ENCODE results near the gene ZNF835.

Gene ZNF835

DNA sequence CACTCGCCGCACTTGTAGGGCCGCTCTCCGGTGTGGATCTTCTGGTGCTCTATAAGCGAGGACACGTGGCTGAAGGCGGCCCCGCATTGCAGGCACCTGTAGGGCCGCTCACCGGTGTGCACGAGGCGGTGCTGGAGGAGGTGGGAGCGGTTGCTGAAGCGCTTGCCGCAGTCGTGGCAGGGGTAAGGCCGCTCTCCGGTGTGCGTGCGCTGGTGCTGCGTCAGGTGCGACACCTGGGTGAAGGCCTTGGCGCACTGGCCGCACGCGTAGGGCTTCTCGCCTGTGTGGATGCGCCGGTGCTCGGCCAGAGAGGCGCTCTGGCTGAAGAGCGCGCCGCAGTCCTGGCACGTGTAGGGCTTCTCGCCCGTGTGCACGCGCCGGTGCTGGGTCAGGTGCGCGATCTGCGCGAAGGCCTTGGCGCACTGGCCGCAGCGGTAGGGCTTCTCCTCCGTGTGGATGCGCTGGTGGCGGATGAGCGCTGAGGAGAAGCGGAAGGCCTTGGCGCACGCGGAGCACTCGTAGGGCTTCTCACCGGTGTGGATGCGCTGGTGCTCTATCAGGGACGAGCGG lies 7.5 kb downstream of the ZNF835 start:
- DNase-seq (ENCODE audit: low read depth in 2 of 2) = no peak

DNA sequence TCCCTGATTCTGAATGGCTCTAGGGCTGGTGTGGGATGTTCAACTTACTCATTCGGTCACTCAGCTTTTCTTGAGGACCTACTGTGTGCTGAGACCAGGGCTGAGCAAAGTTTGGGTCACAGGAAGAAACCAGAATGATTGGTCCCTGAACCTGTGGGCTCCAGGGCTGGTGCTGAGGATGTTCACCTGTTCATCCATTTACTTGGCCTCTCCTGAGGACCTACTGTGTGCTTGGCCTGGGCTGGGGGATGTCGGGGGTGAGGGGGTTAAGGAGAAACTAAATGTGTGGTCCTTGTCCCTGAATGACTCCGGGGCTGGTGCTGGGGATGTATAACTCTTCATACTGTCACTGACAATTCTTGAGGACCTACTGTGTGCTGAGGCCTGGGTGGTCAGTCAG lies 10.3 kb downstream of the ZNF835 start:
- DNase-seq (ENCODE audit: low read depth in 2 of 2) = no peak

DNA sequence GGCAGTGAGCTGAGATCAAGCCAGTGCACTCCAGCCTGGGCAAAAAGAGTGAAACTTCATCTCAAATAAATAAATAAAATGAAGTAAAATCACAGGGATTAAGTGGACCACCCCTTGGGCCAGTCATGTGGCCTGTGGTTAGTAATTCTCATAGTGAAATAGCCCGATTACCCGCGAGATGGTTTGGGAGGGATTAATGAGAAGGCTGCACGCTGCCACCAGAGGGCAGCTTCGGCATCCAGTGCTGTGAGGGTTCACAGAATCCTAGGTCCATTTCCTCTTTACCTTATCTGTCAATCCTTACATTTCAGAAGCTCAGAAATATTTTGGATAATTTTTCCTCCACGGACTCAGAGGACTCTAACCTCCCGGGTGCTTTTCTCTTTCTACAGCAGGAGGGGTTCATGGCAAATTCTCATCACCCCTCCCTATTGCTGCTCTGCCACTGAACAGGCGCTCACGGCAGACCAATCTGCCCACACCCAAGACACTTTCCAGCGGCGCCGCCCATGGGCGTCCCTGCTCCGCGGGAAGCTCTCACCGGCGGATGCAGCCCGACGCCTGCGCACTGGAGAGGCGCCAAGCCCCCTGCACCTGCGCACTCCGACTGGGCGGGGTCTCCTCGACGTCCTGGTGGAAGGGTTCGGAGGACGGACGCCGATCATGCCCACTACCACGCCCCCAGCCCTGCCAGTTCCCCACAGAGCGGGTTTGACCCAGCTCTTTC lies 11.0 kb downstream of the ZNF835 start:
- DNase-seq (ENCODE audit: low read depth in 2 of 2) = no peak

DNA sequence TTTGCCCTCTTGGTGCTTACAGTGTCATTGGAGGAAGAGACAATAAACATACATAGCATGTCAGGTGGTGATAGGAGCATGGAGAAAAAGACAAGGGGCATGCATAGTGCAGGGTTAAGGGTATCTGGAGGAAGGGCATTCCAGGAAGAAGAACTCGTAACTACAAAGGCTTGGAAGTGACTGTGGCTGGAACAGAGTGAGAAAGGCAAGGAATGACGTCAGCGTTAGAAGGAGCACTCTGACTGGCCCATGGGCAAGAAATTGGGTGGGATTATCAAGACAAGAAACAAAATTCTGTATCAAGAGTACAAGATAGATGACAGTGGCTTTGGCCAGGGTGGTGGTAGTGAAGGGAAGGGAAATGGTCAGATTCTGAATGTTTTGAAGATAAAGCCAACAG lies 17.4 kb downstream of the ZNF835 start:
- DNase-seq (ENCODE audit: low read depth in 2 of 2) = no peak

DNA sequence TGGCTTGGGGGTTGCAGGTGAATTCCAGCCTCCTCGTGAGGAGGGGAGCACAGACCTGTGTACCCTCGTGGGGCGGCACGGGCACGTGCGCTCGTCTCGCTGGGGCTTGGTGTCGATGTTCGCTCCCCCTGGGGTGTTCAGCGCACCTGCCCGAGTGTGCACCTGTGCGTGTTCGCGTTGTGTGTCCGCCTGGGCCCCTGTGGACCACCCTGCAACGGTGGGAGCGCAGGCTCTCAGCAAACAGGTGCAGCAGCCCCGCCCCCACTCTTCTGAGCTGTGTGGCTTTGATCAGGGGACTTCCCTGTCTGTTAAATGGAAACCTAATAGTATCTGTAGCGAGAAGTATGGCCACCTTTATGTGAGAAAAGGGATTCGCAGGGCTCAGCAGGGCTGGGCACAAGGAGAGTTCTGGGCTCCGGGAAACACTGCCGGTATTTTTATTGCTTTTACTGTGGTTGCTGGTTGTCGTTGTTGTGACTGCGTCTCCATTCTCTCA lies 28.0 kb downstream of the ZNF835 start:
- DNase-seq (ENCODE audit: low read depth in 2 of 2) = no peak

DNA sequence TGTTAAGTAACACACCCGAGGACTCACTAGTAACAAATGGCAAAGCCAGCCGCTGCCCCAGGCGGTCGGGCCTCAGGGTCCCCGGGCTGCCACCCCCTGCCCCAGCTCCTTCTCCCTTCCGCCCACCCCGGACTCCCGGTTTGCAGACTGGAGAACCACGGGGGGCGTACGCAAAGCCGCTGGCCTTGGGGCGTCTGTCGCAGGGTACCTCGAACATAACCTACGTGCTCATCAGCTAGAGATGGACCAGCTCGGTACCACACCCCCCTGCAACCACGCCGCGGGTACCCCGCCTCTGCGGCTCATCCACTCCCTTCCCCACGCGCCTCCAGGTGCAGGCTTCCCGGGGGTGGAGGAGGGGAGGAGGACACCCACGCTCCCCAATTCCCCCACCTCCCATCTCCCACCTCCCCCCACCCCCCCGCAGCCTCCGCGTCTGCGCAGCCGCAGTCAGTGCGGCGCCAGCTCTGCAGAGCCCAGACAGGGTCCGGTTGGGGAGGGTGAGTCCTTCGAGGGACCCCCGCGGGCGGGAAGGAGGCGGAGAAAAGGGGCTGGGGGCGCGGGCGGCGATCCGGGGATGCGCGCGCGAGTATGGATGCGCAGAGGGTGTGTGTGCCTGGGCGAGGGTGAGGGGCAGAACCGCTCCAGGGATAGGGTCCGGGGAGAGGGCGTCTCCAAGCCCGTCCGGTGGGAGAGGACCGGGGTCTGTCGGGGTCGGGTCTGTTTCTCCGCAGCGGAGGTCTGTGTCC lies 28.7 kb downstream of the ZNF835 start, which contains the start of gene SMIM17:
SMIM17 (plus strand) TSS at position 449 of the 749 bp plus-strand sequence. CDS start 2,509 bp downstream, outside the sequence.
- no peak for DNase-seq (ENCODE audit: low read depth in 2 of 2)

DNA sequence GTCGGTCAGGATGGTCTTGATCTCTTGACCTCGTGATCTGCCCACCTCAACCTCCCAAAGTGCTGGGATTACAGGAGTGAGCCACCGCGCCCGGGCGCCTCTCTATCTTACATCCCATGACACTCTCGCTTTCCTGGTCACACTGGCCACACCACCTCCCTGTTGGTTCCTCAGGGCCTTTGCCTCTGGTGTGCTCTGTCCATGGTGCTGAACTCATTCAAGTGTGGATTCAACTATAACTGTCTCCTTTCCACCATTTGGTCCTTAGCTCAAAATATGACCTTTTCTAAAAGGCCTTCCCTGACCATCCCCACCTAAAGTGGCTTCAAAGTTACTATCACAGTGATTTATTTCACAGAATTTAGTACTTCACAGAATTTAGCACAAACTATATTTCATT lies 32.3 kb downstream of the ZNF835 start:
- DNase-seq (ENCODE audit: low read depth in 2 of 2) = no peak

DNA sequence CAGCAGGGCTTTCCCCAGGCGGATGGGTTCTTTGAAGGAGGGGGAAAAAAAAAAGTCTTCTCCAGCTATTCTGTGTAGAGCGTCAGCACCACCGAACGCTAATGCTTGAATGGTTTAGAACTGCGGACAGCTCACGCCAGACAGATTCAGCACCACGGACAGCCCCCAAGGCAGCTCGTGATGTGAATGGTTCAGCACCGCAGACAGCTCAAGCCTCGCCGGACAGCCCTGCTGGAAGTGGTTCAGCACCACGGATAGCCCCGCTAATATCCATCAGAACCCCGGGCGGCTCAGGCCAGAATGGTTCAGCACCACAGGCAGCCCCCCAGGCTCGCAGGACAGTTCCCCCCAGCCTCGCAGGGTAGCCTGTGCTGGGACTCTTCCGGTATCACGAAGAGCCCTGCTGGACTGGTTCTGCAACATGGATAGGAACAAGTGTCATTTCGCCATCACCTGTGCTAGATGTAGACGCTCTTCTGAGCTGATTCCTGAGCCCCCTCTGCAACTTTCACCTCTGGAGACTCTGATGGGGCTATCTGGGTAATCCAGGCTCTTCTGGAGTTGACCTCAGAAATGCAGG lies 33.5 kb downstream of the ZNF835 start:
- no peak for DNase-seq (ENCODE audit: low read depth in 2 of 2)

DNA sequence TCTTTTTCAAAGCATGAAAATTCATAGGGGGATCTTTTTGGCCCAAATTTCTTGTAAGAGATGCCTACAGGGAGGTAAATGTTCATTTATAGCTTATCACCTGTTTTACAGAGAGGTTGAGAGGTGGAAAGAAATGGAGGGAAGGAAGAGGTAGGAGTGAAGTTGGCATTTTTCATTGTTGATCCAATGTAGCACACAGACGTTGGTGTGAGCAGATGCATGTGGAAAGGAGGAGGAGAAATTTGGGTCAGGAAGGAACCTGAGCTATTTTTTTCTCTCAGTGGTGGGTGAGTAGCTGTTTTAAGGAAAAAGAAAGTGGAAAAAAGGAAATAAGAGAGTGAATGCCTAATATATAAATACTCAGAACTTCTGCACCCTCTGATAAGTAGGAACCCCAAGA lies 38.5 kb downstream of the ZNF835 start:
- DNase-seq (ENCODE audit: low read depth in 2 of 2) = no peak

DNA sequence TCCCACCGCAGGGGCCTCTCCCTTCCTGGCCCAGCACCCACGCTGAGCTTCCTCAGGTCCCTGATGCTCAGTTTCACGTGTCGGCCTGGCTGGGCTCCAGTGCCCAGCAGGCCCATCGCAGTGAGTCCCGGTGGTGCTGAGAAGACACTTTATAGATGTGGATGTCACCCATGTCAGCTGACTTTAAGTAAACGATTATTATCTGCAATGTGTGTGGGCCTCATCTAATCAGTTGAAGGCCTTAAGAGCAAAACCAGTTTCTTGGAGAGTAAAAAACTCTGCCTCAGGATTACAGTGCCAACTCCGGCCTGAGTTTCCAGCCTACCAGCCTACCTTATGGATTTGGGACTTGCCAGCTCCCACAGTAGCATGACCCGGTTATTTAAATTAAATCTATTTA lies 45.8 kb downstream of the ZNF835 start:
- no peak for DNase-seq (ENCODE audit: low read depth in 2 of 2)

DNA sequence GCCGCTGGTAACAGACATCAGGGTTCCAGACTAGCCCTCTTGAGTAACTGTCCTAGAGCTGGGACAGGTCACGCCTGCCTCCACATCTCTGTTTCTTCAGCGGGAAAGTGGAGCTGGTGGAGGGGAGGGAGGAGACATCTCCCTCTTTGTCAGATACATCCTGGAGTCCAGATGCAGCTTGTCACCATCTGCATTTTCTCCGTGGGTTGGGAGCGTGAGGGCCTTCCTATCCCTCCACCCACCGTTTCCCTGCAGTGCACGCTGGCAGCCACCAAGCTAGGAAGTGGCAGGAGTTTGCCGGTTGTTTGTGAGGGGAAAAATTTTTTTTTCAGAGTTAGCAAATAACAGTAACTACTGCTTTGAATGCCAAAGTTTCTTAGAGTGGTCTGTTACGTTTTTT lies 48.6 kb downstream of the ZNF835 start:
- no peak for DNase-seq (ENCODE audit: low read depth in 2 of 2)

DNA sequence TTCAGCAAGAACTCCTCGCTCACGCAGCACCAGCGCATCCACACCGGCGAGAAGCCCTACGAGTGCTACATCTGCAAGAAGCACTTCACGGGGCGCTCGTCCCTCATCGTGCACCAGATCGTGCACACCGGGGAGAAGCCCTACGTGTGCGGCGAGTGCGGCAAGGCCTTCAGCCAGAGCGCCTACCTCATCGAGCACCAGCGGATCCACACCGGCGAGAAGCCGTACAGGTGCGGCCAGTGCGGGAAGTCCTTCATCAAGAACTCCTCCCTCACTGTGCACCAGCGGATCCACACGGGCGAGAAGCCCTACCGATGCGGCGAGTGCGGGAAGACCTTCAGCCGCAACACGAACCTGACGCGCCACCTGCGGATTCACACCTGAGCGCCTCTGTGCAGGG lies 49.2 kb downstream of the ZNF835 start:
- DNase-seq (ENCODE audit: low read depth in 2 of 2) = no peak

DNA sequence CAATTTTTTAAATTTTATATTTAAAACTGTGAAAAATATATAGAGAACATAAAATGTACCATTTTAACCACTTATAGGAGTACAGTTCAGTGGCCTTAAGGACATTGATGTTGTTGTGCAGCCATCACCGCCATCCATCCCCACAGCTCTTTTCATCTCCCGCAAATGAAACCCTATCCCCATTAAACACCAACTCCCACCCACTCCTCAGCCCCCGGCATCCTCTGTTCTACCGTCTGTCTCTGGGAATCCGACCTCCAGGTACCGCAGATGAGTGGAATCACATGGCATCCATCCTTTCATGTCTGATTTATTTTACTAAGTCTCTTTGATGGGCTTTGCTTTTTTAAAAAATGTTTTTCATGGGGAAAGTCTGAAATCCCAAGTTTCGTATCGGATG lies 52.4 kb downstream of the ZNF835 start:
- DNase-seq (ENCODE audit: low read depth in 2 of 2) = no peak

DNA sequence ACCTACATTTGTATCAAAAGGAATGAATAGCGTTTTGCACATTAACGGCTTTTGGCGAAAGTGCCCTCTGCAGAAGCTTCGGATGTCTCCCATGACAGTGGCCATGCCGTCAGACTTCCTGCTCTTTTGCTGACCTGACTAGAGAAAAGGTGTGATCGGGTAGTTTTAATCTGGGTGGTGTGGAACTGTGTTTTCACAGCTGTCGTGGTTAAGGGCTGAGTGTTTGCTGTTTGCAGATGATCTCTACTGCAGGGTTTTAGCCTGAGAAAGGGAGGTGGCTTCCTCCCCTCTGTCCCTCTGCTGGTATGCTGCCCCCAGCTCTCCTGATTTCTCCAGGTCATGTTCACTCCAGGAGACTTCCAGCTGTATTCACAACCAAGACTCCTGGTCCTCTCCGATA lies 54.0 kb downstream of the ZNF835 start:
- DNase-seq (ENCODE audit: low read depth in 2 of 2) = no peak

DNA sequence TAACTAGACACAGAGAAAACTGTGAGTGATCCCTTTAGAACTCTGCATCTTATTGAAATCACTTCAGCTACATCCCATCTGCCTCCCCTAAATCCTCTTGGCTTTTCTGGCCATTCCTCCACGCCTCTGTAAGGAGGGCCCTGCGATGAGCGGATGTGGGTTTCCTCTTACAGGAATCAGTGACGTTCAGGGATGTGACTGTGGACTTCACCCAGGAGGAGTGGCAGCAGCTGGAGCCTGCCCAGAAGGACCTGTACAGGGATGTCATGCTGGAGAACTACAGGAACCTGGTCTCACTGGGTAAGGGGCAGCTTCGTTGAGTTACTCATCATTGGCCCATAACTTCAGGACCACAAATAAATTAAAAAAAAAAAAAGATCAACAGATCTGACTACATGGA lies 57.9 kb downstream of the ZNF835 start:
- DNase-seq (ENCODE audit: low read depth in 2 of 2) = no peak

DNA sequence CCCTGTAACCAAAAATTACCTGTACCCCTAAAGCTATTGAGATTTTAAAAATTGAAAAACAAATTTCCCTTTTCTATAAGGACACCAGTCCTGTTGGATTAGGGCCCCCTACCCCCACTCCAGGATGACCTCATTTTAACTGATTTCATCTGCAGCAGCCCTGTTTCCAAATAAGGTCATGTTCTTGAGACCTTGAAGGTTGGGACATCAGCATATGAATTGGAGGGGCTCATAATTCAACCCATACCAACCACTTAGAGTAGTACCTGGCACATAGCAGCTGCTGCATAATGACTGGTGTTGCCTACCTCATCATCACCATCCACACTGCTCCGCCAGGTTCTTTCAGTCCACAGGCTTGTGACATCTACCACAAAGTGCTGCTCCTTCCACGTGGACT lies 58.8 kb downstream of the ZNF835 start:
- DNase-seq (ENCODE audit: low read depth in 2 of 2) = no peak
